Neuronal stem cell (in vitro differentiated cells): ENCODE measurements around the gene IRF1.

Experiments
- DNase-seq: peaks from one replicate; pipeline ENCODE4 v3.0.0-alpha.2; 2013; ENCODE audit warnings: low spot score
- H2AFZ ChIP-seq: one replicate; pipeline ENCODE4 v1.6.1; 2013; ENCODE audit warnings: mild to moderate bottlenecking, low read length, inconsistent platforms
- H2AK5ac ChIP-seq: 2 replicates; pipeline ENCODE4 v1.6.1; 2013; ENCODE audit warnings: low read depth, mild to moderate bottlenecking, inconsistent platforms, low read length, moderate library complexity, mixed read lengths
- H2BK120ac ChIP-seq: 2 replicates; pipeline ENCODE4 v1.6.1; 2013; ENCODE audit warnings: low read depth, mild to moderate bottlenecking, inconsistent platforms, low read length, moderate library complexity, mixed read lengths
- H2BK12ac ChIP-seq: one replicate; pipeline ENCODE4 v1.6.1; 2013; ENCODE audit warnings: low read length, inconsistent platforms
- H2BK15ac ChIP-seq: 2 replicates; pipeline ENCODE4 v1.6.1; 2013; ENCODE audit warnings: mild to moderate bottlenecking, low read length, inconsistent platforms, mixed read lengths
- H2BK5ac ChIP-seq: one replicate; pipeline ENCODE4 v1.6.1; 2013; ENCODE audit warnings: inconsistent platforms, mild to moderate bottlenecking, low read length, moderate library complexity
- H3K14ac ChIP-seq: one replicate; pipeline ENCODE4 v1.6.1; 2013; ENCODE audit warnings: low read length, inconsistent platforms
- H3K18ac ChIP-seq: 2 replicates; pipeline ENCODE4 v1.6.1; 2013; ENCODE audit warnings: low read length, inconsistent platforms
- H3K23ac ChIP-seq: 2 replicates; pipeline ENCODE4 v1.6.1; 2013; ENCODE audit warnings: low read depth, mild to moderate bottlenecking, mixed read lengths, low read length, inconsistent platforms; ENCODE audit not compliant: poor library complexity
- H3K27ac ChIP-seq: replicated peaks from 3 replicates; pipeline ENCODE4 v1.5.1; 2013; ENCODE audit warnings: low read length, inconsistent platforms
- H3K27me3 ChIP-seq, 3 experiments: 2 replicates each; pipeline ENCODE4 v1.6.1; 2013; ENCODE audit warnings: low read length in 3 of 3, mild to moderate bottlenecking in 2 of 3, inconsistent platforms in 1 of 3, low read depth in 1 of 3, mixed read lengths in 1 of 3, moderate library complexity in 1 of 3; ENCODE audit not compliant: control insufficient read depth in 3 of 3, insufficient read depth in 3 of 3
- H3K36me3 ChIP-seq, 2 donors: replicated peaks in 1 of 2; 2 replicates each; pipeline ENCODE4 v1.6.1; 2013; ENCODE audit warnings: low read length in 2 of 2; ENCODE audit not compliant: control insufficient read depth in 2 of 2, insufficient read depth in 2 of 2
- H3K4ac ChIP-seq: 2 replicates; pipeline ENCODE4 v1.6.1; 2013; ENCODE audit warnings: inconsistent platforms, mild to moderate bottlenecking, low read length, moderate library complexity
- H3K4me1 ChIP-seq, 2 donors: 1 replicate in 1 of 2; 2 replicates in 1 of 2; pipeline ENCODE4 v1.6.1; 2013; ENCODE audit warnings: low read length in 2 of 2, low read depth in 1 of 2; ENCODE audit not compliant: control insufficient read depth in 2 of 2, insufficient read depth in 1 of 2
- H3K4me2 ChIP-seq: one replicate; pipeline ENCODE4 v1.6.1; 2013; ENCODE audit warnings: mild to moderate bottlenecking, low read length, inconsistent platforms; ENCODE audit not compliant: insufficient read depth, poor library complexity, severe bottlenecking
- H3K4me3 ChIP-seq, 2 donors: 2 replicates each; pipeline ENCODE4 v1.5.1; 2013; ENCODE audit warnings: low read length in 2 of 2, mild to moderate bottlenecking in 2 of 2, inconsistent platforms in 1 of 2, moderate library complexity in 1 of 2
- H3K79me1 ChIP-seq: one replicate; pipeline ENCODE4 v1.6.1; 2013; ENCODE audit warnings: low read depth, mild to moderate bottlenecking, inconsistent platforms, low read length, moderate library complexity
- H3K9ac ChIP-seq: one replicate; pipeline ENCODE4 v1.6.1; 2013; ENCODE audit warnings: mild to moderate bottlenecking, low read depth, low read length, inconsistent platforms; ENCODE audit not compliant: poor library complexity
- H3K9me3 ChIP-seq, 2 donors: replicated peaks in 1 of 2; 2 replicates each; pipeline versions ENCODE3 to v1.6.1; 2013; ENCODE audit warnings: low read length in 2 of 2, mild to moderate bottlenecking in 2 of 2, inconsistent platforms in 1 of 2, low read depth in 1 of 2, mixed read lengths in 1 of 2, moderate library complexity in 1 of 2; ENCODE audit not compliant: control insufficient read depth in 2 of 2, insufficient read depth in 1 of 2
- H4K8ac ChIP-seq: one replicate; pipeline ENCODE4 v1.6.1; 2013; ENCODE audit warnings: low read depth, mild to moderate bottlenecking, inconsistent platforms, low read length, moderate library complexity
- H4K91ac ChIP-seq: one replicate; pipeline ENCODE4 v1.6.1; 2013; ENCODE audit warnings: low read length, low read depth, mild to moderate bottlenecking, inconsistent platforms; ENCODE audit not compliant: poor library complexity
- WGBS, 2 donors: extraction: QIAGEN DNeasy Blood & Tissue Kit; methylation state at CpG; one replicate each; pipeline ENCODE4 v1.1.7; 2013; ENCODE audit warnings: missing lambda C conversion rate in 2 of 2, mixed read lengths in 1 of 2; ENCODE audit not compliant: insufficient read length in 2 of 2, insufficient replicate concordance in 1 of 2; ENCODE audit errors: extremely low coverage in 2 of 2; 5-methylcytosine and 5-hydroxymethylcytosine counted together

IRF1 gene

GRCh38 chr5:132497488-132497997 is 7.0 kb upstream of the IRF1 start:
- DNase-seq = no peak
- Histone ChIP-seq H3K4ac (no peak overlapping the region), H2BK15ac (peak overlapping the region; percentile 41), H3K9ac (no peak overlapping the region), H2BK5ac (no peak overlapping the region), H2AK5ac (peak overlapping the region; percentile 20), H3K23ac (no peak overlapping the region), H2AFZ (peak overlapping the region; percentile 98), H2BK12ac (no peak overlapping the region), H3K79me1 (no peaks in the 10 kb centered on the region), H3K9me3 (no peaks in the 10 kb centered on the region), H3K36me3 (no peaks in the 10 kb centered on the region), H2BK120ac (no peak overlapping the region), H3K27me3 (peaks cover 0 to 48% (median 16%) of the 10 kb centered on the region in 3 experiments), H4K8ac (no peak overlapping the region), H3K4me3 (peak overlapping the region in 1 of 2 donors; percentile 91), H3K18ac (no peak overlapping the region), H4K91ac (no peak overlapping the region), H3K4me2 (no peak overlapping the region), H3K14ac (no peak overlapping the region), H3K4me1 (peaks cover 10 to 17% of the 10 kb centered on the region in 2 donors), H3K27ac (no peak overlapping the region)
- no CpG with 5 or more reads among the region's 6 CpGs for WGBS, 2 donors

- Histone ChIP-seq H3K4me3 (peak overlapping the region; percentile 58 to 91), H3K27ac (peak overlapping the region; percentile 50), H3K18ac (peak overlapping the region; percentile 97), H2AFZ (peak overlapping the region; percentile 98), H3K23ac (peak overlapping the region; percentile 86), H3K4me1 (peaks cover 10 to 17% of the 10 kb centered on the region in 2 donors), H2BK5ac (no peak overlapping the region), H3K4ac (no peak overlapping the region), H4K91ac (peak overlapping the region; percentile 99), H2AK5ac (peak overlapping the region; percentile 94), H3K14ac (peak overlapping the region; percentile 91), H2BK120ac (peak overlapping the region; percentile 77), H3K4me2 (peak overlapping the region; percentile 97), H3K9ac (peak overlapping the region; percentile 91), H2BK12ac (no peak overlapping the region), H4K8ac (no peak overlapping the region), H3K36me3 (no peaks in the 10 kb centered on the region), H2BK15ac (peak overlapping the region; percentile 40), H3K27me3 (peaks cover 3 to 55% (median 22%) of the 10 kb centered on the region in 3 experiments), H3K79me1 (no peaks in the 10 kb centered on the region), H3K9me3 (no peaks in the 10 kb centered on the region)
- WGBS, 2 donors = no CpG with 5 or more reads among the region's 62 CpGs
- DNase-seq = peak; percentile 63
These were observed 6.3 kb upstream of the IRF1 start for GRCh38 chr5:132496631-132497487.

- WGBS, 2 donors = no CpG with 5 or more reads among the region's 18 CpGs
- Histone ChIP-seq H2BK5ac (no peak overlapping the region), H3K18ac (peak overlapping the region; percentile 97), H3K4ac (no peak overlapping the region), H3K36me3 (no peaks in the 10 kb centered on the region), H3K79me1 (no peaks in the 10 kb centered on the region), H2AK5ac (peak overlapping the region; percentile 94), H2BK120ac (peak overlapping the region; percentile 77), H2BK15ac (peak overlapping the region; percentile 40), H3K23ac (peak overlapping the region; percentile 86), H3K9ac (peak overlapping the region; percentile 91), H4K91ac (no peak overlapping the region), H2AFZ (peak overlapping the region; percentile 98), H2BK12ac (no peak overlapping the region), H3K9me3 (no peaks in the 10 kb centered on the region), H3K27ac (no peak overlapping the region), H3K4me2 (peak overlapping the region; percentile 97), H3K27me3 (peaks cover 3 to 62% (median 29%) of the 10 kb centered on the region in 3 experiments), H4K8ac (no peak overlapping the region), H3K4me1 (peaks cover 12 to 20% of the 10 kb centered on the region in 2 donors), H3K14ac (peak overlapping the region; percentile 91), H3K4me3 (peak overlapping the region; percentile 58 to 91)
- no peak for DNase-seq
These were observed 5.6 kb upstream of the IRF1 start for GRCh38 chr5:132496191-132496630.

GRCh38 chr5:132495667-132496190 is 5.2 kb upstream of the IRF1 start:
- Histone ChIP-seq H3K4me3 (peak overlapping the region; percentile 58 to 91), H2BK5ac (no peak overlapping the region), H2BK12ac (no peak overlapping the region), H3K27ac (no peak overlapping the region), H3K36me3 (no peaks in the 10 kb centered on the region), H4K91ac (no peak overlapping the region), H3K9me3 (no peaks in the 10 kb centered on the region), H2BK15ac (no peak overlapping the region), H3K27me3 (peaks cover 3 to 63% (median 32%) of the 10 kb centered on the region in 3 experiments), H3K79me1 (no peaks in the 10 kb centered on the region), H2AFZ (peak overlapping the region; percentile 98), H3K4me2 (peak overlapping the region; percentile 97), H3K9ac (peak overlapping the region; percentile 66), H3K14ac (no peak overlapping the region), H4K8ac (no peak overlapping the region), H3K23ac (peak overlapping the region; percentile 86), H3K4me1 (peaks cover 14 to 19% of the 10 kb centered on the region in 2 donors), H2BK120ac (no peak overlapping the region), H2AK5ac (no peak overlapping the region), H3K4ac (no peak overlapping the region), H3K18ac (peak overlapping the region; percentile 91)
- WGBS, 2 donors = no CpG with 5 or more reads among the region's 30 CpGs
- DNase-seq = no peak
